ENCODE data around the gene MEGF6. TPM values are rescaled to one million over a fixed set of nuclear protein-coding genes. Genes with fewer than 3 reads are reported as not detected.

MEGF6 gene
- total and polyA plus RNA-seq, 11 donors, result 1.9 to 16.2 (median 5.1) TPM

DNA sequence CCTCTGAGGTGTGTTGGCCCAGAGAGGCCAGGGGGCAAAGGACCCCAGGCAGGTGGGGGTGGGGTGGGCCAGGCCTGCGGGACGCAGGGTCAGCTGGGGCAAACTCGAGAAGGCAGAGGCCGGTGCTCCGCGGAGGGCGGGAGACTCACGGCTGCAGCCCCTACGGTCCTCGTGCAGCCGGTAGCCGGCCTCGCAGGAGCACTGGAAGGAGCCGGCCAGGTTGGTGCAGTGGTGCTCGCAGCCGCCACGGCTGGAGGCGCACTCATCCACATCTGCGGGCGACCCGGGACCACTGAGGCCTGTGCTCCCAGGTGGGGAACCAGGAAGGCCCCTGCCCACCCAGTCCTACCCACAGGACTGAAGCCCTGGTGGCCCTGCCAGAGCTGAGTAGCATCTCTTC lies 101.6 kb downstream of the MEGF6 start:
- no peak for ATAC-seq
- Histone ChIP-seq H3K36me3 (no peaks in the 10 kb centered on the region), H3K27me3 (no peaks in the 10 kb centered on the region), H3K4me3 (no peak overlapping the region), H3K27ac (no peak overlapping the region), H3K4me1 (peaks cover 0 to under 1% (median 0%) of the 10 kb centered on the region in 12 donors), H3K9me3 (no peaks in the 10 kb centered on the region)
- 91 to 98% (median 95%) methylated on average over 13 to 21 of the region's 21 CpGs for WGBS, 4 donors
- DNase-seq, result no peak
- TF ChIP-seq POLR2A (IDR thresholded peaks at IDR 0.05), result no peak
- TF ChIP-seq CTCF (IDR thresholded peaks at IDR 0.05), result no peak
- intact Hi-C loops (cut with DNase I), result no loop called here

DNA sequence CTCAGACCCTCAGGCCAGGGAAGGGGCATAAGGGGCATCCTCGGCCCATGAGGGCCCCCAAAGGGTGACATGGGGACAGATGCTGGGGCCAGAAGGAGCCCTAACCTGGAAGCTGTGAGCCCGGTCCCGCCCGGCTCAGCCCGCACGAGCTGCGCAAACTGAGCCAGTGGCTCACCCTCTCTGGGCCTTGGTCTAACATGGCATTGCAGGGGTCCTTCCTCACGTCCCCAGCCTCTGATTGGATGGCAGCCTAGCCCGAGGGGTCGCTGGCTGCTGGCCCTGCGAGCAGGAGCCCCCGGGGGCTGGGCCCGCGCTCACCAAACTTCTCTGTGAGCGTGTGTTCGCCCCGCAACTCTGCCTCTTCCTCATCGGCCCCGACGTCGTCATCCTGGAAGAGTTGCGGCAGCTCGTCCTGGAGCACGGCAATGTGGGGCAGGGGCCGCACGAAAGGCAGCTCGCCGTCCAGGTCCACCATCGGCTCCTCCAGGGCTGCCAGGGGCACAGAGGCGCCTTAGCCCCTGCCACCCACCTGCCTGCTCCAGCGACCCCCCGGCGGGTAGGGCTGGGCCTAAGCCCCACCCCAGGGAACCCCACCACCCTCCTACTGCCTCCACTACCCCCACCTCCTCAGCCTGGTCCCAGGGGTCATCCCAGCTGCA lies 102.4 kb downstream of the MEGF6 start:
- Histone ChIP-seq H3K36me3 (no peaks in the 10 kb centered on the region), H3K27ac (no peak overlapping the region), H3K27me3 (no peaks in the 10 kb centered on the region), H3K9me3 (no peaks in the 10 kb centered on the region), H3K4me1 (peaks cover 0 to 5% (median 0%) of the 10 kb centered on the region in 12 donors), H3K4me3 (no peak overlapping the region)
- DNase-seq (no peak), ATAC-seq (no peak)
- TF ChIP-seq CTCF (IDR thresholded peaks at IDR 0.05), result no peak
- no peak for TF ChIP-seq POLR2A (IDR thresholded peaks at IDR 0.05)
- WGBS, 4 donors, result 95 to 96% (median 96%) methylated on average over 25 to 33 of the region's 33 CpGs
- intact Hi-C loops (cut with DNase I), result no loop called here

DNA sequence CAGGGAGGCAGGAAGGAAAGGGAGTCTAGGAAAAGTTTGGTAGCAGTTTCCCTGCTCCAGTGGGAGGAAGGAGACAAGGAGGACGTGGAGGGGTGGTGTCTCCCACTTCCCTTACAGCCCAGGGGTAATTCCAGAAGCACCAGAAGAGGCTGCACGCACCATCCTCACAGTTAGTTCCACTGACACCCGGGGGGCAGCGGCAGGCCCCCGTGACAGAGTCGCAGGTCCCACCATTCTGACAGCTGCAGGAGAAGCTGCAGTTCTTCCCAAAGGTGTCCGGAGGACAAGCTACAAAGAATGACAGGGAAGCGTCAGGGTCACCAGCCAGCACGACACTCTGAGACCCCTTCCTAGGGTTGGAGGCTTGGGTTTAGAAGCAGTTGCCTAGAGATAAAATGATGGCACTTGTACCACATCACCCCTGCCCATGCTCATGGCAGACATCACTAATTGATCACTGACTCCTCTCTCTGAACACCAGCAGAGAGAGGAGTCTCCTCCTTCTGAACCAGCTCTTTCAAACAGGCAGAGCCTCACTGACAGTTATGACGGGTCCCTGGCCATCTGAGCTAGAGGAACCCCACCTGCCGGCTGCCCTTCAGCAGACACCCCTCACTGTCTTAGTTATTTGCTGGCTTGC lies 103.6 kb downstream of the MEGF6 start:
- H3K4me1 ChIP-seq, result peaks cover 0 to 5% (median 0%) of the 10 kb centered on the region in 12 donors
- ATAC-seq, result no peak
- no peak for DNase-seq
- no peak for TF ChIP-seq POLR2A (IDR thresholded peaks at IDR 0.05)
- TF ChIP-seq CTCF (IDR thresholded peaks at IDR 0.05), result no peak
- no peaks in the 10 kb centered on the region for H3K27me3 ChIP-seq
- H3K4me3 ChIP-seq, result no peak overlapping the region
- H3K27ac ChIP-seq, result no peak overlapping the region
- H3K36me3 ChIP-seq, result no peaks in the 10 kb centered on the region
- H3K9me3 ChIP-seq, result no peaks in the 10 kb centered on the region
- WGBS, 4 donors, result 74 to 87% (median 82%) methylated on average over 9 to 11 of the region's 11 CpGs
- intact Hi-C loops (cut with DNase I), result no loop called here

DNA sequence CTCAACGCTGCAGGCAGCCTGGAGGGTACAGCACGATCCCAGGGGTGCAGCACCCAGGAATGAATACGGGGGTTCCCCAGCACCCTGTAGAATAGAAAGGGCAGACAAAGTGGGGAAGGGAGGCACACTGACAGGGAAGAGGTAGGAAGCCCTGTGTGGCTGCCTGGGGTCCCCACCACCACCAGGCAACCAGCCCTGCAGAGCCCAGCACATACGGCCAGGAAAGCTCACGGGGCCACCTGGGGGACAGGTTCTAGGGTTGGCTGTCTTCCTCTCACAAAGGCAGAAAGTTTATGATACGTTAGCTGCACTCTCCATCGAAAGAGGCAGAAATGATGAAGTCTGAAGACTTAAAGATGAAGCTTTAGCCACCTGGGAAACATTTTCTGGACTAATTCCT lies 104.4 kb downstream of the MEGF6 start:
- no peaks in the 10 kb centered on the region for H3K9me3 ChIP-seq
- H3K27ac ChIP-seq, result no peak overlapping the region
- TF ChIP-seq CTCF (IDR thresholded peaks at IDR 0.05) (no peak), POLR2A (IDR thresholded peaks at IDR 0.05) (no peak)
- no peak for ATAC-seq
- H3K27me3 ChIP-seq, result no peaks in the 10 kb centered on the region
- 86 to 98% (median 94%) methylated on average over 7 of the region's 7 CpGs for WGBS, 4 donors
- H3K4me3 ChIP-seq, result no peak overlapping the region
- intact Hi-C loops (cut with DNase I), result no loop called here
- H3K36me3 ChIP-seq, result no peaks in the 10 kb centered on the region
- DNase-seq, result no peak
- peaks cover 0 to 5% (median 0%) of the 10 kb centered on the region in 12 donors for H3K4me1 ChIP-seq

Measured in heart left ventricle (tissue), 16 donors.